Stomach smooth muscle (tissue), 2 donors: ENCODE measurements around the gene HCK.

Experiments used
- H3K27ac ChIP-seq: one replicate; pipeline ENCODE4 v1.7.0; 2013; ENCODE audit warnings: mild to moderate bottlenecking, low read length, inconsistent platforms
- H3K27me3 ChIP-seq, 2 donors: one replicate each; pipeline ENCODE4 v1.7.0; 2013; ENCODE audit warnings: low read length in 2 of 2; ENCODE audit not compliant: insufficient read depth in 2 of 2, control insufficient read depth in 1 of 2
- H3K36me3 ChIP-seq, 2 donors: one replicate each; pipeline ENCODE4 v1.7.0; 2013; ENCODE audit warnings: low read length in 2 of 2; ENCODE audit not compliant: control insufficient read depth in 2 of 2, insufficient read depth in 2 of 2
- H3K4me1 ChIP-seq: one replicate; pipeline ENCODE4 v1.7.0; 2013; ENCODE audit warnings: low read length; ENCODE audit not compliant: control insufficient read depth, insufficient read depth
- H3K4me3 ChIP-seq, 2 donors: one replicate each; pipeline ENCODE4 v1.7.0; 2013; ENCODE audit warnings: low read length in 2 of 2
- H3K9ac ChIP-seq, 2 donors: one replicate each; pipeline ENCODE4 v1.7.0; 2013; ENCODE audit warnings: low read length in 2 of 2, mild to moderate bottlenecking in 1 of 2
- H3K9me3 ChIP-seq, 2 donors: one replicate each; pipeline ENCODE4 v1.7.0; 2013; ENCODE audit warnings: low read length in 2 of 2; ENCODE audit not compliant: control insufficient read depth in 2 of 2
- donor health status: healthy.
- donor health status: Pancreatic carcinoma.

HCK gene

DNA sequence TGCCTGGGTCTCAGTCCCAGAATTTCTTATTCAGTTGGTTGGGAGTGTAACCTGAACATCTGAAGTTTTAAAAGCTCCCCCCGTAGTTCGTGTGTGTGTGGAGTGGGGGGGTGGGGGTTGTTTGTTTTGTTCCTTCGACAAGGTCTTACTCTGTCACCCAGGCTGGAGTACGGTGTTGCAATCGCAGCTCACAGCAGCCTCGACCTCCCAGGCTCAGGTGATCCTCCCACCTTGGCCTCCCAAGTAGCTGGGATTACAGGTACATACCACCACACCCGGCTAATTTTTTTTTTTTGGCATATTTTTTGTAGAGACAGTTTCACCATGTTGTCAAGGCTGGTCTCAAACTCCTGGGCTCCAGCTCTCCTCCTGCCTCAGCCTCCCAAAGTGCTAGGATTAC, 38.7 kb upstream of the HCK start:
- H3K27me3 ChIP-seq, result peaks cover 16 to 18% of the 10 kb centered on the region in 2 donors

DNA sequence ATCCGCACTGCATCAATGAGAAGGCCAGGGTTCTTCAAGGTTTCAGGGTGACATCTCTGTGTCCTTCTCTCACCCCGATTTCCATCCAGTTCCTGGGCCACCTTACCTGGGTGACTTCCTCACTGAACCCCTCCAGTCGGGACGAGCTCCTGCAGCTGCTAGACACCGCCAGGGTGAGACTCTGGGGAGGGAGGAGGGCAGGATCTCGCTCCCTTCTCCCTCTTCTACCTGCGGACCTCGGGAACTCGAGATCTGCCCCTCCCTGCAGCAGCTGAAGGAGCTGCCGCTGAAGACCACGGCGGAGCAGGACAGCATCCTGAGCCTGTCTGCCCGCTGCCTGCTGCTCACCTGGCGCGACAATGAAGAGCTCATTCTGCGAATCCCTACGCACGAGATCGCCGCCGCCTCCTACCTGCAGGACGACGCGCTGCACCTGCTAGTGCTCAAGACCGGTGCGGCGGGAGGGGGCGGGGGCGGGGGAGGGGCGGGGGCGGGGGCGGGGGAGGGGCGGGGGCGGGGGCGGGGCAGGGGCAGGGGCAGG, 34.3 kb upstream of the HCK start:
- no peak overlapping the region for H3K4me3 ChIP-seq
- H3K9ac ChIP-seq, result no peak overlapping the region
- H3K27me3 ChIP-seq, result peaks cover 35 to 56% of the 10 kb centered on the region in 2 donors
- peaks cover 7% of the 10 kb centered on the region for H3K4me1 ChIP-seq
- H3K9me3 ChIP-seq, result no peaks in the 10 kb centered on the region
- H3K27ac ChIP-seq, result no peak overlapping the region
- H3K36me3 ChIP-seq, result no peaks in the 10 kb centered on the region

More for the DNA sequence above, 38.7 kb upstream of the HCK start:
- no peak overlapping the region for H3K9ac ChIP-seq
- no peaks in the 10 kb centered on the region for H3K9me3 ChIP-seq
- no peak overlapping the region for H3K27ac ChIP-seq
- H3K4me3 ChIP-seq, result no peak overlapping the region
- H3K4me1 ChIP-seq, result no peaks in the 10 kb centered on the region
- H3K36me3 ChIP-seq, result no peaks in the 10 kb centered on the region

DNA sequence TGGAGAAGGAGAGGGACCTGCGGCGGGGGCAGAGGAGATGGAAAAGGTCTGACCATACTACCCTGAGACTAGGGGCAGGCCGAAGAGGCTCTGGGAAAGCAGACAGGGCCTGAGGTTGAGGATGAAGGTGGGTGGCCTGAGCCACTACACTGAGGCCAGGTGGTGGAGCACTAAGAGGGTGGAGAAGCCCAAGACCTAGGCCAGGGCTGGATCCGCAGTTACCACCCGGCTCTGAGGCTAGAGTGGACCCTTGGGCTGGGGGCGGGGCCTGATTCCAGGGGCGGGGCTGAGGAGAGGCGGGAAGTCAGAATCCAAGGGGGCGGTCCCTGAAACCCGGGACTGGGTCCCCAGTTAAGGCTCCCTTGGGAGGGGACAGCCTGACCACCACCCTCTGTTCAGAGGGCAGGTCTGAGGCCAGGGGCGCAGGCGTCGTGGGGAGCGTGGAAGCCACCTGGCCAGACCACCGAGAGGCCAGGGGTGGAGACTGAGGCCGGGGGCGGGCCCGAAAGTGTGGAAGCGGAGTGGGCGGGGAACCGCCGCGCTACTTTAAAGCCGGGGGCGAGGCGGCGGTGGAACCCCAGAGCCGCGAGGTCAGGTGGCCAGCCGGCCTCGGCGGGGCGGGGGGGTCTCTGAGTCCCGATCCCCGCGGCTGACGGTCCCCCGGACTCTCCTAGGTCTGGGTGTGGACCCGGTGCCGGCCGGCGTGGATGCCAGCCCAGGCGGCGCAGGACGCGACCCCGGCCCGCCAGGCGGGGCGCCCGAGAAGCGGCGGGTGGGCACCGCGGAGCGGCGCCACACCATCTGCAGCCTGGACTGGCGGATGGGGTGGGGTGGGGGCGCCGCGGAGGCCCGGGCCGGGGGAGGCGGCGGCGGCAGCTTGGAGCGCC, 33.5 kb upstream of the HCK start:
- no peaks in the 10 kb centered on the region for H3K36me3 ChIP-seq
- H3K9me3 ChIP-seq, result no peaks in the 10 kb centered on the region
- peak overlapping the region in 1 of 2 donors; percentile 60 for H3K4me3 ChIP-seq
- no peak overlapping the region for H3K9ac ChIP-seq
- H3K27ac ChIP-seq, result no peak overlapping the region
- peaks cover 7% of the 10 kb centered on the region for H3K4me1 ChIP-seq
- peaks cover 39 to 56% of the 10 kb centered on the region in 2 donors for H3K27me3 ChIP-seq

DNA sequence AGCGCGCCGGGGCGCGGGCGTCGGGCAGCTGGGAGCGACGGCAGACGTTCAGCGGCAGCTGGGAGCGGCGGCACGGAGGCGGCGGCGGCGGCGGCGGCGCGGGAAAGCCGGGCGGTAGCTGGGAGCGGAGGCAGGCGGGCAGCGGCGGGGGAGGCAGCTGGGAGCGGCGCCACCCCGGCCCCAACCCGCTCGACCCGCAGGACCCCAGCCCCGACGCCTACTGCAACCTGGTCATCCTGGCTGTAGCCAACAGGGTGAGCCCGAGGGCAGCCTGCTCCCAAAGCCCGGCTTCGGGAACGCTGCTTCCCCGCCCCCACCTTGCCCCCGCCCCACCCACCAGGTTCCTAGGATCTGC, 32.9 kb upstream of the HCK start:
- H3K27me3 ChIP-seq, result peaks cover 41 to 56% of the 10 kb centered on the region in 2 donors
- H3K36me3 ChIP-seq, result no peaks in the 10 kb centered on the region
- no peak overlapping the region for H3K9ac ChIP-seq
- no peaks in the 10 kb centered on the region for H3K9me3 ChIP-seq
- peaks cover 7% of the 10 kb centered on the region for H3K4me1 ChIP-seq
- H3K27ac ChIP-seq, result no peak overlapping the region
- no peak overlapping the region for H3K4me3 ChIP-seq

DNA sequence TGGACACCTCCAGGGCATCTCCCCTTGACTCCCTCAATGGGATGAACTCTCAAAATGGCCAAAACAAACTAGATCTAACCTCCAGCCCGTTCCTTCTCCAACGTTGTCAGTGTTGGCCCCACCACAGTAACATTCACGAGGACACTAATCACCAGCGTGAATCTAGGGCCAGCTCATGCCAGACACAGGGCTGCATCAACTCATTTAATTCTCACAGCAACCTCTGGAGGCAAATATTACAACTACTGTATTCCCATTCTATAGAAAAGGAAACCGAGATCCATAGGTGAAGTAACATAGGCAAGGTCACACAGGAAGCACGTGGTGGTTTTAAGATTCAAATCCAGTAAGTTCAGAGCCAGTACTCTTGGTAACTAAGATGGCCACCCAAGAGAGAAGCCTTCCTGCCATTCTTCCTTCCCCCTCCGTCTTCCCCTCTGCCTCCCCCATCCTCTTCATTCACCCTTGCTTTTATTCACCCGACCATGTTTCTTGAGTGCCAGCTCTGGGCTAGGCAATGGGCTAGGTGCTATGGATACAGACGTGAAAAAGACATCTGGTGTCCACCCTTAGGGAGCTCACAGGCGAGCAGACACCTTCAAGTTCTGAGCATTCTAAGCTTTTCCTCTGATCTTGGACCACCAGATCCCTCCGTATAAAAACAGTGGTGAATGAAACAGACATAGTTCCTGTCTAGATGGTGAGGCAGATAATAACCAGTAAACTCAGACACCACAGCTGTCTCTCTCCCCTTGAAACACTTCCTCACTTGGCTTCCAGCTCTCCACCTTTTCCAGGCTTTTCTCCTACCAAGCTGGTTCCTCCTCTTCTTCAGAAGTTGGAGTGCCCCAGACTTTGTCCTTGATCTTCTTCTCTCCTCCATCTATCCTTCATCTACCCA, 32.2 kb upstream of the HCK start:
- Histone ChIP-seq H3K9me3 (no peaks in the 10 kb centered on the region), H3K27me3 (peaks cover 41 to 54% of the 10 kb centered on the region in 2 donors), H3K9ac (no peak overlapping the region), H3K36me3 (no peaks in the 10 kb centered on the region), H3K4me1 (peaks cover 7% of the 10 kb centered on the region), H3K4me3 (peak overlapping the region in 1 of 2 donors; percentile 35), H3K27ac (no peak overlapping the region)

DNA sequence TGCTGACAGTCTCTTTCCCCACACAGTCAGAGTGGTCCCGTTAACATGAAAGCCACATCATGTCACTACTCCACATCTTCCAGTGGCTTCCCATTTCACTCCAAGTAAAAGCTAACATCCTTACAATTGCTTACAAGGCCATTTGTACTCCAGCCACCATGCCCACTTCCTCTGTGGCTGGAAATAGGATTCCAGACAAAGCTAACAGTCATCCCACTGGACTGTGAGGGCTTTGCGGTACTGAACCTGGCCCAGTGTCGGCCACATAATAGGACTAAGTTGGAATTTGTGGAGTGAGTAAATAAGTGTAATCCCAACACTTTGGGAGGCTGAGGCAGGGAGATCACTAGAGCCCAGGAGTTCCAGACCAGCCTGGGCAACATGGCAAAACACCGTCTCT, 31.0 kb upstream of the HCK start:
- Histone ChIP-seq H3K9me3 (no peaks in the 10 kb centered on the region), H3K9ac (no peak overlapping the region), H3K36me3 (no peaks in the 10 kb centered on the region), H3K27ac (no peak overlapping the region), H3K27me3 (peaks cover 43 to 57% of the 10 kb centered on the region in 2 donors), H3K4me1 (peaks cover 7% of the 10 kb centered on the region), H3K4me3 (no peak overlapping the region)

DNA sequence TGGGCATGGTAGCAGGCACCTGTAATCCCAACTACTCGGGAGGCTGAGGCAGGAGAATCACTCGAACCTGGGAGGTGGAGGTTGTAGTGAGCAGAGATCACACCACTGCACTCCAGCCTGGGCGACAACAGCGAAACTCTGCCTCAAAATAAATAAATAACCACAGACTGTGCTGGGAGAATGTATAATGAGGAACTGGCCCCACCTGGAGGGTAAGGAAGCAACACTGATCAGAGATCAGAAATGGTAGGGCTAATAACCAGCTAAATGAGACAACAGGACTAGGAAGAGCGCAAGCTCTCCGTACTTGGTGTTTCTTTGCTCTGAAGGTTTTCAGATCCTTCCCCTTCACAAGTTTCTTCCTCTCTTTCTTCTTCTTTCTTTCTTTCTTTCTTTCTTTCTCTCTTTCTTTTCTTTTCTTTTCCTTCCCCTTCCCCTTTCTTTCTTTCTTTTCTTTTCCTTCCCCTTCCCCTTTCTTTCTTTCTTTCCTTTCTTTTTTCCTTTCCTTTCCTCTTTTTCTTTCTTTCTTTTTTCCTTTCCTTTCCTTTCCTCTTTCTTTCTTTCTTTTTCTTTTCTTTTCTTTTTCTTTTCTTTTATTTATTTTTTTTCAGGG, 27.3 kb upstream of the HCK start:
- H3K9me3 ChIP-seq, result no peaks in the 10 kb centered on the region
- H3K4me3 ChIP-seq, result no peak overlapping the region
- H3K4me1 ChIP-seq, result no peaks in the 10 kb centered on the region
- H3K27me3 ChIP-seq, result peaks cover 33 to 38% of the 10 kb centered on the region in 2 donors
- no peaks in the 10 kb centered on the region for H3K36me3 ChIP-seq
- H3K9ac ChIP-seq, result no peak overlapping the region
- no peak overlapping the region for H3K27ac ChIP-seq

DNA sequence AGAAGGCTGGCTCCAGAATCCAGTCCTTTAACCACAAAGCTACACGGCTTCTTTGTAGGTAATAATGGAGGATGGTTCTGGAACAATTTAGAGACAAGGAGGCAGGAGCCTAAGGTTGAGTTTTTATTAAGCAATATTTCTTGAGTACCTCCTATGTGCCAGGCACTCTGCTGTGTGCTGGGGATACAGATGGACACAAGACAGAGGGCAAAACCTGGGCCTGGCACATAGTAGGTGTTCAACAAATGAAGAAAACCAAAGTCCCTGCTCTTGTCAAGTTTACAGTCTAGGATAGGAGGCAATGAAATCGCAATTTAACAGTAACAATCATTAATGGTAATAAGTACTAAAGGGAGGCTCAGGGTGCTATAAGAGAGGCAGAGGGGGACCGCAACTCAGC, 24.4 kb upstream of the HCK start:
- Histone ChIP-seq H3K9me3 (no peaks in the 10 kb centered on the region), H3K27me3 (peaks cover 15 to 25% of the 10 kb centered on the region in 2 donors), H3K27ac (no peak overlapping the region), H3K36me3 (no peaks in the 10 kb centered on the region), H3K4me1 (peaks cover 7% of the 10 kb centered on the region), H3K9ac (no peak overlapping the region), H3K4me3 (no peak overlapping the region)

DNA sequence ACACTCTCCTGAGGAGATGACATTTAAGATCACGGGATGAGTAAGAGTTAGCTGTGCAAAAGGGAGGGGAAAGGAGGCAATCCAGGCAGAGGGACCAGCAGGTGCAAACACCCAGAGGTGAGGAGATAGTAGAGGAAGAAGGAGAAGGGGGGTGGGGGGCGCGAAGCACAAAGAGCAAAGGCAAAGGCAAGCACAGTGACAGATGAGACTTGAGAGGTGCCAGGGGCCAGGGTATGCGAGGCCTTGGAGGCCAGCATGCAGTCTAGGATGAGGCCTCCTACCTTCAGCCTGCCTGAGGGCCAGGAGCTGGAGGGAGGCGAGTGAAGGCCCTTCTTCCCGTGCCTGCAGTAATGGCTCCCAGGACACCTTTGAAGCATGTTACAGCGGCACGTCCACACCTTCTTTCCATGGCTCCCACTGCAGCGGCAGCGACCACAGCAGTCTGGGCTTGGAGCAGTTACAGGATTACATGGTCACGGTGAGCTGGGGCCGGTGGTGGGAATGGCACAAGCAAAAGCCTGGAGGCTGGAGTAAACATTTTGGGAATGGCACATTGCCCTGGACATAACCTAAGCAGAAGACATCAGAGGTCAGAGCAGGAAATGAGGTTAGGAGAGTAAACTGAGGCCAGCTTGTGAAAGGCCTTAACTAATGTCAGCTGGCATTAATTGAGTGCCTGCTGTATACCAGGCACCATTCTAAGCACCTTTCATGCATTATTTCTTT, 23.2 kb upstream of the HCK start:
- no peaks in the 10 kb centered on the region for H3K9me3 ChIP-seq
- no peak overlapping the region for H3K27ac ChIP-seq
- peaks cover 20 to 21% of the 10 kb centered on the region in 2 donors for H3K27me3 ChIP-seq
- H3K4me1 ChIP-seq, result peaks cover 7% of the 10 kb centered on the region
- H3K36me3 ChIP-seq, result no peaks in the 10 kb centered on the region
- H3K4me3 ChIP-seq, result no peak overlapping the region
- no peak overlapping the region for H3K9ac ChIP-seq

DNA sequence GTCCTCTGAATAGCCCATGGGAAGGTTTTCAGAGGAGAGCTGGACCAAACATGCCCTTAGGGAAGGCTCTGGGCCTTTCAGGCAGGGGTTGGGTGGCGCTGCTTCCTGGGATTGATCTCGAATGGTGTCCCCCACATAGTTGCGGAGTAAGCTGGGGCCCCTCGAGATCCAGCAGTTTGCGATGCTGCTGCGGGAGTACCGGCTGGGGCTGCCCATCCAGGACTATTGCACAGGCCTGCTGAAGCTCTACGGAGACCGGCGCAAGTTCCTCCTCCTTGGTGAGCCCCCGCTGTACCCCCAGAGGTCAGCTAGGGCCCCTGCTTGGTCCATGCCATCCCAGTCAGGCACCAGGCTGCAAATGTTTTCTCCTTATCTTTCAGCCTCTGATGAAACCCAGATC, 22.5 kb upstream of the HCK start:
- Histone ChIP-seq H3K4me3 (no peak overlapping the region), H3K27me3 (peaks cover 24 to 28% of the 10 kb centered on the region in 2 donors), H3K9me3 (no peaks in the 10 kb centered on the region), H3K27ac (no peak overlapping the region), H3K4me1 (peaks cover 7% of the 10 kb centered on the region), H3K9ac (no peak overlapping the region), H3K36me3 (no peaks in the 10 kb centered on the region)
